Retinal pigment epithelial cell (primary cell): ENCODE data around the gene HPCAL1.

Source experiments
- DNase-seq: peaks from one replicate; pipeline ENCODE4 v3.0.0-alpha.2; 2010; ENCODE audit warnings: low read depth
- H3K4me3 ChIP-seq: 2 replicates; pipeline ENCODE4 v1.5.1; 2011; ENCODE audit warnings: mild to moderate bottlenecking, low read length, control low read depth, moderate library complexity
- TF ChIP-seq, protein P1 (sequence below): conservative IDR thresholded peaks from 2 replicates; pipeline ENCODE4 v1.5.1; 2011; ENCODE audit warnings: low read depth, low read length, control low read depth, inconsistent platforms

HPCAL1 gene

GRCh38 chr2:10412380-10412779 is 109.7 kb downstream of the HPCAL1 start:
- no peak for DNase-seq
- TF ChIP-seq, protein P1, sequence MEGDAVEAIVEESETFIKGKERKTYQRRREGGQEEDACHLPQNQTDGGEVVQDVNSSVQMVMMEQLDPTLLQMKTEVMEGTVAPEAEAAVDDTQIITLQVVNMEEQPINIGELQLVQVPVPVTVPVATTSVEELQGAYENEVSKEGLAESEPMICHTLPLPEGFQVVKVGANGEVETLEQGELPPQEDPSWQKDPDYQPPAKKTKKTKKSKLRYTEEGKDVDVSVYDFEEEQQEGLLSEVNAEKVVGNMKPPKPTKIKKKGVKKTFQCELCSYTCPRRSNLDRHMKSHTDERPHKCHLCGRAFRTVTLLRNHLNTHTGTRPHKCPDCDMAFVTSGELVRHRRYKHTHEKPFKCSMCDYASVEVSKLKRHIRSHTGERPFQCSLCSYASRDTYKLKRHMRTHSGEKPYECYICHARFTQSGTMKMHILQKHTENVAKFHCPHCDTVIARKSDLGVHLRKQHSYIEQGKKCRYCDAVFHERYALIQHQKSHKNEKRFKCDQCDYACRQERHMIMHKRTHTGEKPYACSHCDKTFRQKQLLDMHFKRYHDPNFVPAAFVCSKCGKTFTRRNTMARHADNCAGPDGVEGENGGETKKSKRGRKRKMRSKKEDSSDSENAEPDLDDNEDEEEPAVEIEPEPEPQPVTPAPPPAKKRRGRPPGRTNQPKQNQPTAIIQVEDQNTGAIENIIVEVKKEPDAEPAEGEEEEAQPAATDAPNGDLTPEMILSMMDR: no peak
- no peak overlapping the region for H3K4me3 ChIP-seq

DNA sequence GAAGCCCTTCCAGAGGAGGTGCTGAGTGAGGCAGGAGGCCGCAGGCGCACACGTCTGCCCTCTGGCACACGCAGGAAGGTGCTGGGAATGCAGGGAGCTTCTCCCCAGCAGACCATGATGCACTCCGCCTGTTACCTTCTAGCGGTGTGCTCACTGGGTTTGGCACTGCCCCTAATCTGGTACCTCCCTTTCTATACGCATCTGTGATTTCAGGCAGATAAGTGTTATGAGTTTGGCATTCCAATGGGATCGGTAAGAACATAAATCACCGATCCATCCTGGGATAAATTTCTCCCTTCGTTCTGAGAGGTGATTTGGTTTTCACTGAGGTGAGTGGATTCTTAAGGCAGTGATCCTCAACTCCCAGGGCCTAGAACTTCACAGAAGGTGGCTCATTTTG is 110.8 kb downstream of the HPCAL1 start:
- DNase-seq: no peak
- H3K4me3 ChIP-seq: no peak overlapping the region
- TF ChIP-seq, protein P1: no peak

GRCh38 chr2:10413991-10414451 is 111.3 kb downstream of the HPCAL1 start:
- TF ChIP-seq, protein P1: no peak
- DNase-seq: no peak
- H3K4me3 ChIP-seq: no peak overlapping the region

- TF ChIP-seq, protein P1: no peak
- no peak for DNase-seq
- no peak overlapping the region for H3K4me3 ChIP-seq
Observed at GRCh38 chr2:10414591-10414990, 111.9 kb downstream of the HPCAL1 start.

- DNase-seq: no peak
- TF ChIP-seq, protein P1: no peak
- no peak overlapping the region for H3K4me3 ChIP-seq
Observed at GRCh38 chr2:10415048-10415447, 112.3 kb downstream of the HPCAL1 start.

DNA sequence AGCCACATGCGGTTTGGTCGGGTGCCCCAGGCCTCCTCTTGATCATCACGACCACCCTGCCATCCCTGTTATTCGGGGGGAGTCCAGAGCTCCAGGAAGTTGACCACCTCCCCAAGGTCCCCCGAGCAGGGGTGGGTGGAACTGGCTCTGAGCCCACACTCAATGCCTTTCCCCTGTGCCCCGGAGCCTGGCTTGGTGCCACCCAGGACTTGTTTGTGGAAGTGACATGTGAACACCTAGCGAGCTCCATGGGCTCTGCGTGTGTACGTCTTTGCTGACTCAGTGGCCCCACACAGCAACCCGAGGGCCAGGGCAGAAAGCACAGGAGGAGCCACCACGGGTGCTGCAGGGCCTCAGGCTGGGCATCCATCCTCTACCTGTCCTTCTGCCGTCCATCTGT is 112.9 kb downstream of the HPCAL1 start:
- H3K4me3 ChIP-seq: no peak overlapping the region
- DNase-seq: no peak
- TF ChIP-seq, protein P1: no peak

GRCh38 chr2:10417551-10418335 is 115.0 kb downstream of the HPCAL1 start:
- H3K4me3 ChIP-seq: no peak overlapping the region
- TF ChIP-seq, protein P1: no peak
- no peak for DNase-seq
